DND-41 (cell line): Measurements from ENCODE around the gene CTCF.

Experiments
- EZH2 ChIP-seq: IDR thresholded peaks from 3 replicates; pipeline ENCODE4 v1.6.1; 2012; ENCODE audit warnings: borderline replicate concordance, low read depth, mild to moderate bottlenecking, moderate library complexity, low read length, inconsistent platforms; ENCODE audit not compliant: severe bottlenecking
- TF ChIP-seq, protein P1 (sequence below): IDR thresholded peaks from 2 replicates; pipeline ENCODE4 v1.5.1; 2012; ENCODE audit warnings: borderline replicate concordance, low read length, moderate library complexity, mild to moderate bottlenecking; ENCODE audit not compliant: poor library complexity, severe bottlenecking; ENCODE audit errors: extremely low read depth

DNA sequence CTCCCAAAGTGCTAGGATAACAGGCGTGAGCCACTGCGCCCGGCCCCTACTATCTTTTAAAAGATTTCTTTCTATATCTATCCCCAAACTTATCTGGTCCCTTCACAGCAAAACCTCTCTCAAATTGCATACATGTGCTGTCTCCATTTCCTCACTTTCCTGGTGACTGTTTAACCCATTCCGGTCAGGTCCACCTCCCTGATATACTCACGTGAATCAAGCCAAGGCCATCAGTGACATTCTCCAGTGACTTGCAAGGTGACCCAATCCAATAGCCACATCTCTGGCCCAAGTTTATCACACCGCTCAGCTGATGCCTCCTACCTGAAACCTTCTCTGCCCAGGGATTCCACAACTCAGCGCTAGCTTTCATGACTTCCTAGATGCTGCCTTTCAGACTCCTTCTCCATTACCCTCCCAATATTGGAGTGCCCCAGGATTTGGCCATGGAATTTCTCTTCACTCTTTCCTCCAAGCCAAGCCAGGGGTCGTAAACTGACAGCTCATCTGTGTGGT, 1.4 kb upstream of the CTCF start:
- TF ChIP-seq, protein P1, sequence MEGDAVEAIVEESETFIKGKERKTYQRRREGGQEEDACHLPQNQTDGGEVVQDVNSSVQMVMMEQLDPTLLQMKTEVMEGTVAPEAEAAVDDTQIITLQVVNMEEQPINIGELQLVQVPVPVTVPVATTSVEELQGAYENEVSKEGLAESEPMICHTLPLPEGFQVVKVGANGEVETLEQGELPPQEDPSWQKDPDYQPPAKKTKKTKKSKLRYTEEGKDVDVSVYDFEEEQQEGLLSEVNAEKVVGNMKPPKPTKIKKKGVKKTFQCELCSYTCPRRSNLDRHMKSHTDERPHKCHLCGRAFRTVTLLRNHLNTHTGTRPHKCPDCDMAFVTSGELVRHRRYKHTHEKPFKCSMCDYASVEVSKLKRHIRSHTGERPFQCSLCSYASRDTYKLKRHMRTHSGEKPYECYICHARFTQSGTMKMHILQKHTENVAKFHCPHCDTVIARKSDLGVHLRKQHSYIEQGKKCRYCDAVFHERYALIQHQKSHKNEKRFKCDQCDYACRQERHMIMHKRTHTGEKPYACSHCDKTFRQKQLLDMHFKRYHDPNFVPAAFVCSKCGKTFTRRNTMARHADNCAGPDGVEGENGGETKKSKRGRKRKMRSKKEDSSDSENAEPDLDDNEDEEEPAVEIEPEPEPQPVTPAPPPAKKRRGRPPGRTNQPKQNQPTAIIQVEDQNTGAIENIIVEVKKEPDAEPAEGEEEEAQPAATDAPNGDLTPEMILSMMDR = no peak
- TF ChIP-seq EZH2 = no peak
